H1 (cell line): ENCODE results near the gene SNRK.

ENCODE experiments used
- CREB1 ChIP-seq: IDR thresholded peaks from 2 replicates; pipeline ENCODE4 v1.6.1; 2012; ENCODE audit warnings: inconsistent platforms
- EP300 ChIP-seq, 2 experiments: IDR thresholded peaks; 1 replicate in 1 of 2; 2 replicates in 1 of 2; pipeline ENCODE4 v1.6.1; 2011 to 2012; ENCODE audit warnings: low read depth in 2 of 2, low read length in 2 of 2, mild to moderate bottlenecking in 2 of 2, borderline replicate concordance in 1 of 2, inconsistent platforms in 1 of 2, moderate library complexity in 1 of 2
- EZH2 ChIP-seq: fragments of 200-600 bp; sonication (generic); IDR thresholded peaks from 2 replicates; pipeline ENCODE4 v1.7.1; 2012; ENCODE audit warnings: low read depth, mild to moderate bottlenecking, moderate library complexity, low read length, inconsistent platforms; ENCODE audit not compliant: severe bottlenecking
- GABPA ChIP-seq: IDR thresholded peaks from 2 replicates; pipeline ENCODE4 v1.6.1; 2011; ENCODE audit warnings: mild to moderate bottlenecking, low read length, moderate library complexity, borderline replicate concordance; ENCODE audit not compliant: insufficient read depth
- POLR2A ChIP-seq, 2 experiments: IDR thresholded peaks; 1 replicate in 1 of 2; 2 replicates in 1 of 2; pipeline ENCODE4 v1.6.1; 2011; ENCODE audit warnings: low read depth in 2 of 2, low read length in 2 of 2, mild to moderate bottlenecking in 2 of 2; ENCODE audit errors: control extremely low read depth in 1 of 2
- RAD21 ChIP-seq, 2 experiments: IDR thresholded peaks in 1 of 2; conservative IDR thresholded peaks in 1 of 2; 2 replicates each; pipeline ENCODE4 v1.6.1; 2011; ENCODE audit warnings: low read depth in 2 of 2, low read length in 2 of 2, improper control_type of control experiment in 1 of 2, inconsistent platforms in 1 of 2, mild to moderate bottlenecking in 1 of 2, moderate library complexity in 1 of 2
- TCF12 ChIP-seq: IDR thresholded peaks from 2 replicates; pipeline ENCODE4 v1.6.1; 2011; ENCODE audit warnings: low read depth, mild to moderate bottlenecking, low read length
- TF ChIP-seq, protein P1 (sequence below), 3 experiments: IDR thresholded peaks; 1 replicate in 2 of 3; 2 replicates in 1 of 3; pipeline versions ENCODE4 v1.5.1 to v1.6.1; 2011; ENCODE audit warnings: low read length in 3 of 3, mild to moderate bottlenecking in 3 of 3, inconsistent platforms in 2 of 3, low read depth in 1 of 3, moderate library complexity in 1 of 3; ENCODE audit not compliant: insufficient read depth in 1 of 3; ENCODE audit errors: control extremely low read depth in 1 of 3

DNA sequence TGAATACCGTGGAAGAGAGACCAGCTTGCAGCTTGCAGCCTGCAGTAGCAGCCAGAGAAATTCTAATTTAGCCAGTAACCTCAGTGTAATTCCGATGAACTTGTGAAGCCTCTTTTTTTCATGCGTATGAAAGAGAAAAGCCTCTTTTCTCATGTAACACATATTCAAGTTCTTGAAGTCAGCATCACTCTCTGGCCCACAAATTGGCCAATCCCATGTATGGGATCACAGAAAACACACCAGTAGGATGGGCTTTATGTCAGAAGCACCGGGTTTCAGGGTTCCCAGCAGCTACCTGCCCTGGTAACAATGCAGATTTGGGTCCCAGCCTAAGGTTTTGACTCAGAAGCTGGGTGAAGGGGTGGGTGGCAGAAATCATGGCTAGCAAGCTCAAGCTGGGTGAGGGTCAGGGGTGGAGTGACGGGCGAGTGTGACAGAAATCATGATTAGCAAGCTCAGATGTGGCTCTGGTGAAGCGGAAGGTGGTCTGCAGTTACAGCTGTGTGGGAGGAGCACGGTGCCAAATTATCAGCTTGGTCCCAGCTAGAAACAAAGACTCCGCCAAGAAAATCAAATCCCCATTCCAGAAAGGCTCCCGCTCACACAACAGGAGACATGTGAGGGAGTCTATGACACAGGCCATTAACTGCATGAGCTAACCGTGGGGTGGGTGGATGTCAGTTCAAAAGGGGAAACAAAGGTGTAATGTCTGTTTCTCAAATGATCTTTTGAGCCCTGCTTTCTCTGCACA lies 86.6 kb downstream of the SNRK start:
- TF ChIP-seq, protein P1, sequence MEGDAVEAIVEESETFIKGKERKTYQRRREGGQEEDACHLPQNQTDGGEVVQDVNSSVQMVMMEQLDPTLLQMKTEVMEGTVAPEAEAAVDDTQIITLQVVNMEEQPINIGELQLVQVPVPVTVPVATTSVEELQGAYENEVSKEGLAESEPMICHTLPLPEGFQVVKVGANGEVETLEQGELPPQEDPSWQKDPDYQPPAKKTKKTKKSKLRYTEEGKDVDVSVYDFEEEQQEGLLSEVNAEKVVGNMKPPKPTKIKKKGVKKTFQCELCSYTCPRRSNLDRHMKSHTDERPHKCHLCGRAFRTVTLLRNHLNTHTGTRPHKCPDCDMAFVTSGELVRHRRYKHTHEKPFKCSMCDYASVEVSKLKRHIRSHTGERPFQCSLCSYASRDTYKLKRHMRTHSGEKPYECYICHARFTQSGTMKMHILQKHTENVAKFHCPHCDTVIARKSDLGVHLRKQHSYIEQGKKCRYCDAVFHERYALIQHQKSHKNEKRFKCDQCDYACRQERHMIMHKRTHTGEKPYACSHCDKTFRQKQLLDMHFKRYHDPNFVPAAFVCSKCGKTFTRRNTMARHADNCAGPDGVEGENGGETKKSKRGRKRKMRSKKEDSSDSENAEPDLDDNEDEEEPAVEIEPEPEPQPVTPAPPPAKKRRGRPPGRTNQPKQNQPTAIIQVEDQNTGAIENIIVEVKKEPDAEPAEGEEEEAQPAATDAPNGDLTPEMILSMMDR (IDR thresholded peaks at IDR 0.05; ENCODE audit: control extremely low read depth in 1 of 3, insufficient read depth in 1 of 3, low read depth in 1 of 3, low read length in 3 of 3), result no peak
- TF ChIP-seq POLR2A (IDR thresholded peaks at IDR 0.05; ENCODE audit: control extremely low read depth in 1 of 2, low read depth in 2 of 2, low read length in 2 of 2), result no peak
- TF ChIP-seq CREB1, result no peak
- TF ChIP-seq EP300 (IDR thresholded peaks at IDR 0.05; ENCODE audit: borderline replicate concordance in 1 of 2, low read depth in 2 of 2, low read length in 2 of 2), result no peak
- TF ChIP-seq TCF12, result no peak
- TF ChIP-seq GABPA, result no peak
- no peak for TF ChIP-seq RAD21 (IDR thresholded peaks at IDR 0.05 in 1 of 2, conservative IDR thresholded peaks at IDR 0.05 in 1 of 2; ENCODE audit: low read depth in 2 of 2, low read length in 2 of 2)
- no peak for TF ChIP-seq EZH2
